Activated naive CD4-positive, alpha-beta T cell treated with anti-CD3 and anti-CD28 coated beads for 36 hours (primary cell): Measurements from ENCODE around the gene TTC38. TPM values are rescaled to one million over a fixed set of nuclear protein-coding genes. Genes with fewer than 3 reads are reported as not detected.
"Not testable (repeated sequence)": the region's sequence is repeated elsewhere in the genome, so short reads cannot be mapped to it uniquely, and the experiment has no call there.

Source experiments
- CTCF ChIA-PET: fragments of 350-600 bp; sonication (Branson Sonifier 250); formaldehyde crosslinking; loops from one replicate; lab custom pipeline; 2021; ENCODE audit warnings: antibody characterized with exemption; lab: Charles Lee
- DNase-seq: peaks from one replicate; pipeline ENCODE4 v3.0.0-alpha.2; 2020
- H3K27ac Mint-ChIP-seq: one replicate; pipeline ENCODE4 v1.8.0; 2021; ENCODE audit warnings: mild to moderate bottlenecking, mixed read lengths
- H3K27me3 Mint-ChIP-seq: one replicate; pipeline ENCODE4 v1.8.0; 2021; ENCODE audit warnings: low read depth, mixed read lengths
- H3K36me3 Mint-ChIP-seq: one replicate; pipeline ENCODE4 v1.8.0; 2021; ENCODE audit warnings: low read depth, mixed read lengths
- H3K4me1 Mint-ChIP-seq: one replicate; pipeline ENCODE4 v1.8.0; 2021; ENCODE audit warnings: low read depth, mixed read lengths
- H3K4me3 Mint-ChIP-seq: one replicate; pipeline ENCODE4 v1.8.0; 2021; ENCODE audit warnings: mild to moderate bottlenecking, moderate library complexity, mixed read lengths
- H3K9me3 Mint-ChIP-seq: one replicate; pipeline ENCODE4 v1.8.0; 2021; ENCODE audit warnings: mixed read lengths
- intact Hi-C: fragments of 100-400 bp; cut with micrococcal nuclease; formaldehyde crosslinking; loops from one replicate; pipeline ENCODE4 v1.15.1; 2023
- total RNA-seq, 2 experiments: library from RNA; stranded (reverse); gene quantifications; one replicate each; pipeline ENCODE4 v1.2.3, GENCODE V29; 2021

Gene TTC38
- total RNA-seq, 2 experiments from 2014 or later = 6.1 to 7.2 TPM

DNA sequence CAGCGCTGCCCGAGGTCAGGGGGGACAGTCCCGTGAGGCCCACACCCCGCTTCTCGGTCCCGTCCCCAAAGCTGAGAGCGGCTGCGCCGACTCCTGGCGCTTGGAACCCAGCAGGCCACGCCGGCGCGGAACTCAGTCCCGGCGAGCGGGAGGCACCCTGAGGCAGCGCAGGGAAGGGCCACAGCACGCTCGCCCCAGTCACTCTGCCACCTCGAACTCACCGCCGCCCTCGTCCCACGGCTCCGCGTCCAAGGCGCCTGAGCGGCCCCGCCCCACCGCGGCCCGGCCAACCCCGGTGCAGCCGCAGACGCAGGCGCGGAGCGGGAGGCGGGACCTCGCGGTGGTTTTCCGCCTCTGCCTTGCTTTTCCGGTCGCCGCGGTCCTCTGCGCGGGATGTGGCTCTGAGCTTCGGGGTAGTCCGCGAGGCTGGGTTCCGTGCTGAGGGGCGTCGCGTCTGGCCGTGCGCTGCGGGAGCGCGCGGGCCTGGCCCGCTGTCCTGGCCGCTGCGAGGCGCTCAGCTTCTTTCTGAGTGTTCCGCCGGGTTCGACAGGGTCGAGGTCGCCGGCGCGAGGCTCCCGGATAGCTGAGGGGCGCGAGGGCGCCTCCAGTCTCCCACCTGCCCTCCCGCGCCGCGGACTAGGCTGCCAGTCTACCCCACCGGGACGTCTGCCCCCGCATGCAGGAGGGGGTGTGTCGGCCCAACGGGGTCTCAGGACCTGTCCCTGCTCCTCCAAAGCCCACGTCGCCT is 17.6 kb upstream of the TTC38 start, which contains the start of gene CDPF1:
CDPF1 (minus strand) TSS at position 259 of the 748 bp plus-strand sequence. CDS start 2,009 bp downstream, outside the sequence.
- CTCF ChIA-PET = no interaction called here
- H3K4me1 Mint-ChIP-seq = peaks cover 26% of the 10 kb centered on the region
- peak within 1 kb of the TSS; percentile 80 for H3K4me3 Mint-ChIP-seq
- intact Hi-C loops = loop anchor here (1.0 kb wide), 2 partner anchors 46 to 215 kb away; partner anchors contain the start of gene GTSE1
- H3K9me3 Mint-ChIP-seq = no peaks in the 10 kb centered on the region
- no peaks in the 10 kb centered on the region for H3K27me3 Mint-ChIP-seq
- H3K27ac Mint-ChIP-seq = peak within 1 kb of the TSS; percentile 41
- DNase-seq = peak; percentile 91
- no peaks in the 10 kb centered on the region for H3K36me3 Mint-ChIP-seq

GRCh38 chr22:46250783-46251125 is 17.1 kb upstream of the TTC38 start:
- peak overlapping the region; percentile 41 for H3K27ac Mint-ChIP-seq
- H3K9me3 Mint-ChIP-seq = no peaks in the 10 kb centered on the region
- no peaks in the 10 kb centered on the region for H3K27me3 Mint-ChIP-seq
- peaks cover 26% of the 10 kb centered on the region for H3K4me1 Mint-ChIP-seq
- intact Hi-C loops = loop anchor here (1.0 kb wide), 2 partner anchors 46 to 215 kb away; partner anchors contain the start of gene GTSE1
- H3K4me3 Mint-ChIP-seq = peak overlapping the region; percentile 80
- DNase-seq = peak; percentile 25
- CTCF ChIA-PET = no interaction called here
- no peaks in the 10 kb centered on the region for H3K36me3 Mint-ChIP-seq

DNA sequence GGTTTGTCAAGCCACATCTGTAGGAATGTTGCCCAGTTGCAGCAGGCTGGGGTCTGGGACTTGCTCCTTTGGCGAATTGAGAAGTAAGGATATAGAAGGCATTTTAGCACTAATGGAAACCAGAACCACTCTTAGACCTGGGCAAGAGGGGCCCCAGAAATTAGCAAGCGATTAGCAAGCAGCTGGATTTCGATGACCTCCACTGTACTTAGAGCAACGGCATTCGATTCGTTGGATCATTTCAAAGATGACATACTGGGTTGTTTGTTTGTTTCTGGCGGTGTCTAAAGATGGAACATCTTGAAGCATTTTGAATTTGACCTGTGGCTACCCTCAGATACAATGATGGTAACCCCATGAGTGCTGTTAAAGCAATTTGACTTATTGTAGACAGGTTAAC is 16.5 kb upstream of the TTC38 start:
- Mint-ChIP-seq H3K4me1 (peaks cover 26% of the 10 kb centered on the region), H3K36me3 (no peaks in the 10 kb centered on the region), H3K4me3 (peak overlapping the region; percentile 80), H3K9me3 (no peaks in the 10 kb centered on the region), H3K27ac (peak overlapping the region; percentile 41), H3K27me3 (no peaks in the 10 kb centered on the region)
- intact Hi-C loops = no loop called here
- CTCF ChIA-PET = no interaction called here
- DNase-seq = no peak

DNA sequence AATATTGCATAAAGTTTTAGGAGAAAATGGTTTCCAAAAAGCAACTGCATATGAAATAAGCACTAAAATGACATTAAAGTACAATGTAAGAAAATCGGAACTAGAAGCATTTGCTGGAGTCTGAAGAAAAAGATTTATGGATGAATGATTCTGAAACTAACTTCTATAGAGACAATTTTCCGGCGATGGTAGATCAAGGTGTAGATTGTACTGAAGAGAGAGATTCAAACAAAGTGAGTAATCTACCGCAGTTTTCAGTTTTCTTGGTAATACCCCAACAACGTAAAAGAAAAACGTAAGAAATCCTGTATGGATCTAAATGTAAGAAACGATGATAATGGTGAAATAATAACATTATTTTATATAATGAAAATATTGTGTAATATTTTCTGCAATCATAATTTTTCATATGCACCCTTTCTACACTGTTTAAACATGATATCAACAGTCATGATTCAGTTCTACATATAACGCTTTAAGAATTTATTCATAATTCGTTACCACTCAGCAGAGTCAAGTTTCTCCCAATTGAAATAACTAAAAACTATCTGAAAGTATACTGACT is 15.9 kb upstream of the TTC38 start:
- no peaks in the 10 kb centered on the region for H3K36me3 Mint-ChIP-seq
- H3K4me1 Mint-ChIP-seq = peaks cover 24% of the 10 kb centered on the region
- CTCF ChIA-PET = no interaction called here
- H3K27ac Mint-ChIP-seq = no peak overlapping the region
- no peaks in the 10 kb centered on the region for H3K27me3 Mint-ChIP-seq
- peaks cover 2% of the 10 kb centered on the region for H3K9me3 Mint-ChIP-seq
- H3K4me3 Mint-ChIP-seq = peak overlapping the region; percentile 80
- DNase-seq = no peak
- intact Hi-C loops = loop anchor here (2.0 kb wide), 1 partner anchor 15 kb away; no protein-coding TSS in a partner anchor

DNA sequence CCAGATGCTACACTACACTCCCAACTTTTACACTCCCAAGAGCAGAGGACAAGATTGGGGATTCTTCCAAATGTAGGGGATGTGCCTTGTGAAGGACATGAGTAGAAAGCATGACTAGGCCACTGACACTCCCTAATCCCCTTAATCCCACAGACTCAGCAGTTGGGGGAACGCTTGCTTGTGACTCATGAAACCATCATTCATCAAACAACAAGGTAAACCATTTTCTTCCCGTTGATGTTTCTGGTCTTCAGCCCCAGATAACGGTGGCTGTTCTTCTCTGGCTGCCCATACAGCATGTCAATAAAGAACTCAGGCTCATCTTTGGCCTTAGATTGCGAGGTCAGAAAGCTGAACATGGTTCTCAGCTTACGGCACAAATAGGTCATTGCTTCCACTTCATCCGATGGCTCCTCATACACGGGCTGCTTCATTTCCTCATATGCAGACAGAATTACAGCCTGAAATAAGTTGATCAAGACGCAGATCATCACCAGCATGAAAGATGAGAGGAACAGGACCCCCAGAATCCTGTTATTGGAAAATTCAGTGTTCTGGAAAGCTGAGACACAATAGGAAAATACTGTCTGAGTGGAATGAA is 11.3 kb upstream of the TTC38 start:
- H3K9me3 Mint-ChIP-seq = peaks cover 4% of the 10 kb centered on the region
- CTCF ChIA-PET = no interaction called here
- intact Hi-C loops = no loop called here
- no peaks in the 10 kb centered on the region for H3K36me3 Mint-ChIP-seq
- H3K27ac Mint-ChIP-seq = no peak overlapping the region
- H3K4me1 Mint-ChIP-seq = peaks cover 14% of the 10 kb centered on the region
- H3K27me3 Mint-ChIP-seq = peaks cover 26% of the 10 kb centered on the region
- no peak overlapping the region for H3K4me3 Mint-ChIP-seq
- DNase-seq = no peak

DNA sequence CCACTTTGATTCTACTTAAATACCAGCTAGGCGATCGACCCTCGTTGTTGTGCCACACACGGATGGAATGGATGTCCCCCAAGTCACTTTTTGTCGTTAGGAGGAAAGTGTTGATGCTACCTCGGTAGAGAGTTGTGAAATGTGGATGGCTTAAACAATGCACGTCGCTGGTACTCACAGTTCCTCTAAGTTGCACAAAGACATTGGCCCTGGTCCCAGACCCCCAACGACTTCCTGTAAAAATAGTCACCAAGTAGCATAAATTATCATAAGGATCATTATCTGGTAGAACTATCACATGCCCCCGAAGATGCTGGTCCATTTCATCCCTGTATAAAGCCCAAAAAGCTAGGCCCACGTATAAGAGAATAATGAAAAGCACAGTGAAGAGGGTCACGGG is 8.4 kb upstream of the TTC38 start:
- Mint-ChIP-seq H3K27me3 (peaks cover 49% of the 10 kb centered on the region), H3K4me1 (peaks cover under 1% of the 10 kb centered on the region), H3K4me3 (no peak overlapping the region), H3K27ac (no peak overlapping the region), H3K9me3 (peaks cover 5% of the 10 kb centered on the region), H3K36me3 (no peaks in the 10 kb centered on the region)
- CTCF ChIA-PET = no interaction called here
- DNase-seq = no peak
- intact Hi-C loops = no loop called here

GRCh38 chr22:46260038-46260437 is 7.8 kb upstream of the TTC38 start:
- intact Hi-C loops = no loop called here
- Mint-ChIP-seq H3K9me3 (peaks cover 6% of the 10 kb centered on the region), H3K36me3 (no peaks in the 10 kb centered on the region), H3K4me3 (no peak overlapping the region), H3K4me1 (no peaks in the 10 kb centered on the region), H3K27me3 (peaks cover 54% of the 10 kb centered on the region), H3K27ac (no peak overlapping the region)
- no peak for DNase-seq
- CTCF ChIA-PET = interaction anchor here (0.6 kb wide), 1 partner anchor 11 kb away, joined by 7 read pairs; no protein-coding TSS in a partner anchor

DNA sequence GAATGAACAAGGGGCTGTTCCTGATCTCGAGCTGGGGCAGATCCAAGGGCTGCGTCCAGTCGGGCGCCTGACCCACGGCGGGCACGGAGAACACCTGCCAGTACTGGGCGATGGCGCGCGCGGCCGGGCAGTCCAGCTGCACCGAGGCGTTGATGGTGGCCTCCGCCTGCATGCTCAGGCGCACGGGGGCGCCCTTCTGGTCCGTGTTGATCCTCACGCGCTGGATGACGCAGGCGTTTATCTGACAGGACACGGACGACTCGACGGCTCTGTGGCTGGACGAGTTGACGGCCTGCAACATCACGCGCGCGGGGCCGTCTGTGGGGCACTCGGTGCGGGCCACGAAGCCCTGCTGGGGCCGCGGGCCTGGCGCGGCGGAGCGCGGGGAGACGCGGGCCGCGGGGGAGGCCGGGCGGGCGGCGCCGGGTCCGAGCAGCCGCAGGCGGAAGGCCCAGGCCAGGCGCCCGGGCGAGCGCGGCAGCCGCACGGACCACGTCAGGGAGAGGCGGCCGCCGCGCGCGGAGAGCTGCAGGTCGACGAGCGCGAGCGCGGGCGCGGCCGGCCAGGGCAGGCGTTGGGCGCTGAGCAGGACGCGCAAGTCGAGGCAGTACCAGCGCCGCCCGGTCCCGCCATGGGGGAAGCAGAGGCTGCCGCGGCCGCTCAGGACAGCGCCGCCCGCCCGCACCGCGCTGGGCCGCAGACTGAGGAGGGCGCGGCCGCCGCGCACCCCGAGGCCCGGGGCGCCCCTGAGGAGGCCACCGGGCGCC is 5.2 kb upstream of the TTC38 start:
- Mint-ChIP-seq H3K27me3 (peaks cover 69% of the 10 kb centered on the region), H3K9me3 (peaks cover 6% of the 10 kb centered on the region), H3K4me1 (peaks cover 4% of the 10 kb centered on the region), H3K4me3 (no peak overlapping the region), H3K36me3 (no peaks in the 10 kb centered on the region), H3K27ac (no peak overlapping the region)
- intact Hi-C loops = no loop called here
- CTCF ChIA-PET = no interaction called here
- DNase-seq = peak; percentile 49

DNA sequence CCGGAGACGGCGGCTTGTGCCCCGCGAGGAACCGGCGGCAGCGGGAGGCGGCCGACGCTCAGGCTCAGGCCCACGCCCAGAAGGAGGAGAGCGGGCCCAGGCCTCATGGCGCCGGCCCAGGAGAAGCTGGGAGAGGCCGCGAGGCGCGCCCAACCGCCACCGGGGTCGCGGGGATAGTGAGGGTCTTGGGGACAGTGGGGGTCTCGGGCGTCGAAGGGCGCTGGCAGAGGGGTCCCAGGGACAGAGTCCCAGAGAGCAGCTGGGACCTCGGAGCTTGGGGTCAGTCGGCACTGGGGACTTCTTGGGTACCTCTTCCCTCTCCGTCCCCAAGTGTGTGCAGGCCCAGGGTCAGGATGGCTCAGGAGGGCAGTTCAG is 4.6 kb upstream of the TTC38 start, which contains the start of gene PKDREJ:
PKDREJ (minus strand) TSS at position 128 of the 375 bp plus-strand sequence; CDS start at position 107, 21 bp downstream.
- Mint-ChIP-seq H3K4me3 (no peak within 1 kb of the TSS), H3K27me3 (peaks cover 65% of the 10 kb centered on the region), H3K4me1 (peaks cover 5% of the 10 kb centered on the region), H3K27ac (no peak within 1 kb of the TSS), H3K36me3 (no peaks in the 10 kb centered on the region), H3K9me3 (peaks cover 4% of the 10 kb centered on the region)
- no peak for DNase-seq
- CTCF ChIA-PET = no interaction called here
- intact Hi-C loops = no loop called here

DNA sequence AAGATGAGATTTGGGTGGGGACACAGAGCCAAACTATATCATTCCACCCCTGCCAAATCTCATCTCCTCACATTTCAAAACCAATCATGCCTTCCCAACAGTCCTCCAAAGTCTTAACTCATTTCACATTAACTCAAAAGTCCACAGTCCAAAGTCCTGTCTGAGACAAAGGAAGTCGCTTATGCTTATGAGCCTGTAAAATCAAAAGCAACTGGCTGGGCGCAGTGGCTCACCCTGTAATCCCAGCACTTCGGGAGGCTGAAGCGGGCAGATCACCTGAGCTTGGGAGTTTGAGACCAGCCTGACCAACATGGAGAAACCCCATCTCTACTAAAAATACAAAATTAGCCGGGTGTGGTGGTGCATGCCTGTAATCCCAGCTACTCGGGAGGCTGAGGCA is 3.3 kb upstream of the TTC38 start:
- CTCF ChIA-PET, DNase-seq, H3K4me1 Mint-ChIP-seq, H3K9me3 Mint-ChIP-seq, H3K4me3 Mint-ChIP-seq, intact Hi-C loops, H3K27ac Mint-ChIP-seq, H3K36me3 Mint-ChIP-seq: not testable (repeated sequence)
- H3K27me3 Mint-ChIP-seq = peaks cover 61% of the 10 kb centered on the region

GRCh38 chr22:46265627-46266026 is 2.2 kb upstream of the TTC38 start:
- CTCF ChIA-PET = interaction anchor here (0.9 kb wide), 1 partner anchor 30 kb away, joined by 3 read pairs; no protein-coding TSS in a partner anchor
- H3K4me3 Mint-ChIP-seq, H3K36me3 Mint-ChIP-seq, H3K4me1 Mint-ChIP-seq, DNase-seq, H3K27ac Mint-ChIP-seq, H3K9me3 Mint-ChIP-seq: not testable (repeated sequence)
- intact Hi-C loops = loop anchor here (2.0 kb wide), 1 partner anchor 13 kb away; no protein-coding TSS in a partner anchor
- peaks cover 52% of the 10 kb centered on the region for H3K27me3 Mint-ChIP-seq

DNA sequence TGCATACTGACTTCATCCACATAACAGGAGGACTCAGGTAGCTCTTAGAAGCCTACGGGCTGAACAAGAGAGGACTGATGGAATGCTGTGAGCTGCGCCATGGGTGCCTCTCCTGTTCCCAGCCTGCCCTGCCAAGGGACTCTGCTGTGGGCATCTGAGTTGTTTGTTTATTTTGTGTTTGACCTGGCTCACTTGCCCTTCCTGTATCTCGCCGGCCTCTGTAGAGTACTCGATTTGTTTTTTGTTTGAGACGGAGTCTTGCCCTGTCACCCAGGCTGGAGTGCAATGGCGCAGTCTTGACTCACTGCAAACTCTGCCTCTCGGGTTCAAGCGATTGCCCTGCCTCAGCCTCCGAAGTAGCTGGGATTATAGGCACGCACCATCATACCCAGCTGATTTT is 1.8 kb downstream of the TTC38 start:
- Mint-ChIP-seq H3K36me3 (no peaks in the 10 kb centered on the region), H3K27ac (no peak overlapping the region), H3K9me3 (peaks cover 3% of the 10 kb centered on the region), H3K27me3 (peaks cover 18% of the 10 kb centered on the region), H3K4me1 (peaks cover 8% of the 10 kb centered on the region), H3K4me3 (no peak overlapping the region)
- no peak for DNase-seq
- CTCF ChIA-PET = no interaction called here
- intact Hi-C loops = no loop called here
